ENCODE data around the gene STARD8.

The STARD8 gene

DNA sequence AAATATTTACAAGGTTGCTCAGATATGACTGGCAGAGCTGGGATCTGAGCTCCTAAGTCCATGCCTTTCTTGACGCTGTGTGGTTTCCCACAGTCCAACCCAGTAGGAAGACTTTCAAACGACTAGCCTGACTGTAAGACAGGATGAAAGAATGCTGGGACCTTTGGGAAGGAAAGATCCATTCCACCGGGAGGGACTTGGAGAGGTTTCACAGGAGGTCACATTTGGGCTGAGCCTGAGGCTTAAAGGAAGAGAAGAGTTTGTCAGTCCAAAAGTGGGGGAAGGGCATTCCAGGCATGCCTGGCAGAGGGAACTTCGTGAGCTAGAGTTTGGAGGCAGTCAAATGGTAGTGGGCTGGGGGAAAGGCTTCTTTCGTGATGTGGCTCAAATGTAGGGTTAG, 1.5 kb downstream of the STARD8 start:
- Histone ChIP-seq H3K27me3 (ENCODE audit: low read depth, low read length) (peaks cover 2% of the 10 kb centered on the region; the same call in 1 of the 2 replicates), H3K9me3 (ENCODE audit: insufficient read depth, low read length) (no peaks in the 10 kb centered on the region), H3K79me2 (ENCODE audit: low read length) (no peaks in the 10 kb centered on the region), H2AFZ (ENCODE audit: low read depth, low read length) (no peak overlapping the region), H3K4me2 (ENCODE audit: low read length) (no peak overlapping the region), H3K27ac (ENCODE audit: low read length) (no peak overlapping the region), H3K36me3 (replicated peaks; ENCODE audit: low read depth, low read length) (no peaks in the 10 kb centered on the region), H3K9ac (ENCODE audit: low read length) (no peak overlapping the region), H3K4me1 (ENCODE audit: low read length) (no peaks in the 10 kb centered on the region), H3K4me3 (ENCODE audit: low read length) (no peak overlapping the region), H4K20me1 (ENCODE audit: insufficient read depth, low read length) (no peaks in the 10 kb centered on the region)
- TF ChIP-seq EZH2phosphoT487 (IDR thresholded peaks at IDR 0.05; ENCODE audit: low read depth), result no peak
- TF ChIP-seq, protein P1, sequence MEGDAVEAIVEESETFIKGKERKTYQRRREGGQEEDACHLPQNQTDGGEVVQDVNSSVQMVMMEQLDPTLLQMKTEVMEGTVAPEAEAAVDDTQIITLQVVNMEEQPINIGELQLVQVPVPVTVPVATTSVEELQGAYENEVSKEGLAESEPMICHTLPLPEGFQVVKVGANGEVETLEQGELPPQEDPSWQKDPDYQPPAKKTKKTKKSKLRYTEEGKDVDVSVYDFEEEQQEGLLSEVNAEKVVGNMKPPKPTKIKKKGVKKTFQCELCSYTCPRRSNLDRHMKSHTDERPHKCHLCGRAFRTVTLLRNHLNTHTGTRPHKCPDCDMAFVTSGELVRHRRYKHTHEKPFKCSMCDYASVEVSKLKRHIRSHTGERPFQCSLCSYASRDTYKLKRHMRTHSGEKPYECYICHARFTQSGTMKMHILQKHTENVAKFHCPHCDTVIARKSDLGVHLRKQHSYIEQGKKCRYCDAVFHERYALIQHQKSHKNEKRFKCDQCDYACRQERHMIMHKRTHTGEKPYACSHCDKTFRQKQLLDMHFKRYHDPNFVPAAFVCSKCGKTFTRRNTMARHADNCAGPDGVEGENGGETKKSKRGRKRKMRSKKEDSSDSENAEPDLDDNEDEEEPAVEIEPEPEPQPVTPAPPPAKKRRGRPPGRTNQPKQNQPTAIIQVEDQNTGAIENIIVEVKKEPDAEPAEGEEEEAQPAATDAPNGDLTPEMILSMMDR (IDR thresholded peaks at IDR 0.05; ENCODE audit: low read depth, low read length), result no peak

DNA sequence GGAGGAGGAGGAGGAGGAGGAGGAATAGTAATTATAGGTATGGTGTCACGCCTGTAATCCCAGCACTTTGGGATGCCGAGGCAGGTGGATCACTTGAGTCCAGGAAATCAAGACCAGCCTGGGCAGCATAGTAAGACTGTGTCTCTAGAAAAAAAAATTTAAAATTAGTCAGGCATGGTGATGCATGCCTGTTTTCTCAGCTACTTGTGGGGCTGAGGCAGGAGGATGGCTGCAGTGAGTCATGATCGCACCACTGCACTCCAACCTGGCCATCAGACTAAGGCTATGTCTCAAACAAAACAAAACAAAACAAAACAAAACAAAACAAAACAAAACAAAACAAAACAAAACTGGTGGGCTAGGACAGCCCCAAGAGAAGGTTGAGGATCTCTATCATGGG, 3.0 kb downstream of the STARD8 start:
- no peak overlapping the region for H3K4me2 ChIP-seq (ENCODE audit: low read length)
- no peaks in the 10 kb centered on the region for H3K9me3 ChIP-seq (ENCODE audit: insufficient read depth, low read length)
- H3K4me3 ChIP-seq (ENCODE audit: low read length), result no peak overlapping the region
- H3K27me3 ChIP-seq (ENCODE audit: low read depth, low read length), result peaks cover 2% of the 10 kb centered on the region; the same call in 1 of the 2 replicates
- no peaks in the 10 kb centered on the region for H4K20me1 ChIP-seq (ENCODE audit: insufficient read depth, low read length)
- H3K79me2 ChIP-seq (ENCODE audit: low read length), result no peaks in the 10 kb centered on the region
- no peaks in the 10 kb centered on the region for H3K4me1 ChIP-seq (ENCODE audit: low read length)
- no peak overlapping the region for H3K27ac ChIP-seq (ENCODE audit: low read length)
- no peak overlapping the region for H3K9ac ChIP-seq (ENCODE audit: low read length)
- TF ChIP-seq EZH2phosphoT487 (IDR thresholded peaks at IDR 0.05; ENCODE audit: low read depth), result no peak
- TF ChIP-seq, protein P1 (IDR thresholded peaks at IDR 0.05; ENCODE audit: low read depth, low read length), result no peak
- H3K36me3 ChIP-seq (replicated peaks; ENCODE audit: low read depth, low read length), result no peaks in the 10 kb centered on the region
- H2AFZ ChIP-seq (ENCODE audit: low read depth, low read length), result no peak overlapping the region

DNA sequence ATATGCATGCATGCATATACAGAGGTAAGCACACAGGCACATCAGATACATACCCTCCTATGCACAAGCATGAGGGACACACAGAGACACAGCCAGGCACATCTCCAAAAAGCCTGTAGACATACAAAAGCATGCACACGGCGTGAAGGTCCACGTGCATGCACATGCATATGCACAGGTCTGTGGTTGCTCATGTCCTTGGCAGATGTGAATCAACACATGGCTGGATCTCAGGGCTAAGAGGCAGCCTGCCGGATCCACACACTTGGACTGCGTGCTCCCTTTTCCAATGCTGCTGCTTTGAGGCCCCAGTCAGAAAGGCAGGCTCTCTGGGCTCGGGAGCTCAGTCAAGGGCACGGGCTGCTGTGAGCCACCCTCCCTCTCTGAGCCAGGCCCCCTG, 3.6 kb downstream of the STARD8 start:
- Histone ChIP-seq H3K27me3 (ENCODE audit: low read depth, low read length) (peaks cover 2% of the 10 kb centered on the region; the same call in 1 of the 2 replicates), H3K27ac (ENCODE audit: low read length) (no peak overlapping the region), H3K36me3 (replicated peaks; ENCODE audit: low read depth, low read length) (no peaks in the 10 kb centered on the region), H3K9me3 (ENCODE audit: insufficient read depth, low read length) (no peaks in the 10 kb centered on the region), H3K4me2 (ENCODE audit: low read length) (no peak overlapping the region), H4K20me1 (ENCODE audit: insufficient read depth, low read length) (no peaks in the 10 kb centered on the region), H3K9ac (ENCODE audit: low read length) (no peak overlapping the region), H3K79me2 (ENCODE audit: low read length) (no peaks in the 10 kb centered on the region), H2AFZ (ENCODE audit: low read depth, low read length) (no peak overlapping the region), H3K4me3 (ENCODE audit: low read length) (no peak overlapping the region), H3K4me1 (ENCODE audit: low read length) (no peaks in the 10 kb centered on the region)
- TF ChIP-seq EZH2phosphoT487 (IDR thresholded peaks at IDR 0.05; ENCODE audit: low read depth), result no peak
- TF ChIP-seq, protein P1 (IDR thresholded peaks at IDR 0.05; ENCODE audit: low read depth, low read length), result no peak

DNA sequence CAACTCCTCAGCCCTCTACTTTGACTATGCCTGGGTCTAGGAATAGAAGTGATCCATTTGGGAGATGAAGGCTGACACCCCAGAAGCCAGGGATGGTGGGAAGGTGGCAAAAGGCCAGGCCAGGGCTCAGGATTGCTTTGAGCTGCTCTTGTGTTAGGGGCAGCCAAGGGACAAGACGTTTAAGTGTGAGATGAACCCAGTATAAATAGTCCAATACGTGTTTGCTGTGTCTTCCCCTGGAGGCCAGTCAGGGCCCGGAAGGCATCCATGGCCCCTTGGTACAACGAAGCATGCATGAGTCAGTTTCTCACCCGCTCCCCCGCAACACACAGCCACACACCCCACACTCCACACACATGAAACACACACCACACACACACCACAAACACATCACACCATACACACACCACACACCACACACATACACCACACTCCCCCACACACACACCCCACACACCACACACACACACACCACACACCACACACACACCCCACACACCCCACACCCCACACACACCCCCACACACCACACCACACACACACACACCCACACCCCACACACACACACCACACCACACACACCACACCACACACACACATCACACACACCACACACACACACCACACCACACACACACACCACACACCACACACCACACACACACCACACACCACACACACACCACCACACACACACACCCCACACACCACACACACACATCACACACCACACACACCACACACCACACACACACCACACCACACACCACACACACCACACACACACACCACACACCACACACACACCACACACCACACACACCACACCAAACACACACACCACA, 5.1 kb downstream of the STARD8 start:
- no peak for TF ChIP-seq EZH2phosphoT487 (IDR thresholded peaks at IDR 0.05; ENCODE audit: low read depth)
- TF ChIP-seq, protein P1 (IDR thresholded peaks at IDR 0.05; ENCODE audit: low read depth, low read length), result no peak
- Histone ChIP-seq H3K4me1 (ENCODE audit: low read length) (no peaks in the 10 kb centered on the region), H3K27me3 (ENCODE audit: low read depth, low read length) (peaks cover 2% of the 10 kb centered on the region; the same call in 1 of the 2 replicates), H4K20me1 (ENCODE audit: insufficient read depth, low read length) (no peaks in the 10 kb centered on the region), H3K4me2 (ENCODE audit: low read length) (no peak overlapping the region), H3K9ac (ENCODE audit: low read length) (no peak overlapping the region), H3K9me3 (ENCODE audit: insufficient read depth, low read length) (no peaks in the 10 kb centered on the region), H3K27ac (ENCODE audit: low read length) (no peak overlapping the region), H2AFZ (ENCODE audit: low read depth, low read length) (no peak overlapping the region), H3K79me2 (ENCODE audit: low read length) (no peaks in the 10 kb centered on the region), H3K4me3 (ENCODE audit: low read length) (no peak overlapping the region), H3K36me3 (replicated peaks; ENCODE audit: low read depth, low read length) (no peaks in the 10 kb centered on the region)

Measured in OCI-LY3 (cell line).